Ovary (tissue), 3 donors: ENCODE measurements around the gene TBC1D9B.

ENCODE experiments used
- CTCF ChIP-seq, 3 donors: fragments of 450-650 bp in 2 of 3; fragments of 200-600 bp in 1 of 3; IDR thresholded peaks; one replicate each; pipeline versions ENCODE4 v1.5.1 to v1.8.0; 2016 to 2022; ENCODE audit warnings: antibody characterized with exemption in 3 of 3, mild to moderate bottlenecking in 1 of 3
- POLR2A ChIP-seq: fragments of 450-650 bp; IDR thresholded peaks from one replicate; pipeline ENCODE4 v1.6.1; 2017; ENCODE audit warnings: antibody characterized with exemption, mild to moderate bottlenecking, moderate library complexity
- donor health status: DM: no; HTN: no; CAD: no.

DNA sequence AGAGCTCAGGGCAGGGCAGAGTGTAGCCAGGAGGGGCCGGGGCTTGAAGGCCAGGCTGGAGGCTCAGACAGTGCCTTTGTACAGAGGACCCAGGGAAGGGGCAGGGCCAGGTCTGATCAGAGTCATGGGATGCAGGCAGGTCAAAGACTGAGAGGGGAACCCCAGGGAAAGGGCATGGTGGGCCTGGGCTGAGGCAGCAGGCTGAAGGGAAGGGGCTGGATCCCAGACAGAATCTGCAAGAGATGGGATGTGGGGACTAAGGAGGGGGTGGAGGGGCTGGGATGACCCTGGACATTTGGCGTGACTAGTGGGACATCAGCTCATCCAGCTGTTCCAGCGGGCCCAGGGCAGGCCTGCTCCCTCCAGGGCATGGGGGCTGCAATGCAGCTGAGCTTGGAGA is 33.6 kb downstream of the TBC1D9B start:
- no peak for TF ChIP-seq POLR2A
- no peak for TF ChIP-seq CTCF (IDR thresholded peaks at IDR 0.05)
